ENCODE results near the gene CMIP. TPM values are rescaled to one million over a fixed set of nuclear protein-coding genes. Genes with fewer than 3 reads are reported as not detected.

Gene CMIP
- total and polyA plus RNA-seq, 10 of the 15 experiments (the other 5 are each of a cell fraction or from before 2014, with no cell fraction given): 1.2 to 43.2 (median 4.4) TPM

GRCh38 chr16:81415751-81416150, 28.9 kb upstream of the CMIP start:
- Histone ChIP-seq H3K36me3 (ENCODE audit: control insufficient read depth in 2 of 2, insufficient read depth in 2 of 2, low read length in 1 of 2) (no peaks in the 10 kb centered on the region), H3K27ac (ENCODE audit: control insufficient read depth, insufficient read depth) (no peak overlapping the region), H2AFZ (ENCODE audit: control insufficient read depth, low read depth, low read length) (no peak overlapping the region), H3K4me1 (ENCODE audit: control insufficient read depth, insufficient read depth, low read length) (no peaks in the 10 kb centered on the region), H4K20me1 (ENCODE audit: control insufficient read depth, insufficient read depth) (no peaks in the 10 kb centered on the region), H3K27me3 (replicated peaks in 1 of 2; ENCODE audit: control insufficient read depth in 2 of 2, insufficient read depth in 2 of 2, low read length in 1 of 2) (no peaks in the 10 kb centered on the region; a peak in 1 of 4 replicates), H3K9me3 (replicated peaks; ENCODE audit: control insufficient read depth, insufficient read depth, low read length) (no peaks in the 10 kb centered on the region), H3K9ac (ENCODE audit: control insufficient read depth, insufficient read depth, low read length) (no peak overlapping the region), H3K4me2 (ENCODE audit: control insufficient read depth, insufficient read depth) (no peak overlapping the region), H3K4me3 (no peak overlapping the region), H3K79me2 (ENCODE audit: control insufficient read depth, insufficient read depth, low read length) (no peaks in the 10 kb centered on the region)
- ChIA-PET POLR2A (no interaction called here), CTCF (no interaction called here), SMC1A (ENCODE audit: uncharacterized antibody, unreplicated experiment) (no interaction called here), RAD21 (ENCODE audit: unreplicated experiment) (interaction anchor here (1.2 kb wide), 1 partner anchor 64 kb away, joined by 3 read pairs; no protein-coding TSS in a partner anchor)
- BruUV-seq (replicated peaks): no TSS peak
- 80% methylated on average over 11 of the region's 11 CpGs for WGBS (ENCODE audit: insufficient coverage, insufficient replicate concordance, low lambda C conversion rate, missing lambda C conversion rate)
- intact Hi-C loops (cut with micrococcal nuclease; ENCODE audit: unreplicated experiment): no loop called here
- DNase-seq (ENCODE audit: low read depth, low spot score) (no peak), FAIRE-seq (no peak), ATAC-seq (no peak)
- in situ Hi-C loops (cut with MboI): no loop called here
- no peak for TF ChIP-seq IRF3 (IDR thresholded peaks at IDR 0.05)
- no peak for TF ChIP-seq MAX (IDR thresholded peaks at IDR 0.05; ENCODE audit: low read depth, low read length)
- no peak for TF ChIP-seq TCF3 (IDR thresholded peaks at IDR 0.05; ENCODE audit: borderline replicate concordance, insufficient read depth, low read depth, low read length)
- TF ChIP-seq PAX8 (IDR thresholded peaks at IDR 0.05): no peak
- TF ChIP-seq SKIL (IDR thresholded peaks at IDR 0.05; ENCODE audit: low read depth, poor library complexity, severe bottlenecking): no peak
- no peak for TF ChIP-seq CUX1 (IDR thresholded peaks at IDR 0.05; ENCODE audit: insufficient replicate concordance, low read depth, low read length)
- no peak for TF ChIP-seq ZNF592 (IDR thresholded peaks at IDR 0.05)
- TF ChIP-seq ZNF217 (IDR thresholded peaks at IDR 0.05): no peak

Data from GM12878 (cell line).